ENCODE data around the gene PSMB10. TPM values are rescaled to one million over a fixed set of nuclear protein-coding genes. Genes with fewer than 3 reads are reported as not detected.

PSMB10 gene
- total RNA-seq, 1 donor from 2014 or later: 35.8 TPM

DNA sequence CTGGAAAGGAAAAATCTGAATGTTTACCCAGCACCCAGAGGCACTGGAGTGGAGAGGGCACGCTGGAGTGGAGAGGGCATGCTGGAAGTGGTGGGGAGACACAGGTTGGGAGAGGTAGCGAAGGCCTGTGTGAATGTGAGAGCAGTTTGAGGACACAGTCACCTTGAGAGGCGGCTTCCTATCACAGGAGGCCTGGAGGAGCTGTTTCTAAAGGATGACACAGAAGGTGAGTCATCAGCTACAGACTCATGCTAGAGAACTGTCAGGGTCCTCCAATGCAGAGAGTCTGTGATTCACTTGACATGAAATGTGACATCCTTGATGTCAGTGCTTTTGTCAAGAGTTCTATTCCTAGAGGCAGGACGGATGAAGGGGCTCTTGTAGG is 18.8 kb downstream of the PSMB10 start:
- Histone ChIP-seq H4K20me1 (ENCODE audit: insufficient read depth, low read length) (peaks cover 77% of the 10 kb centered on the region), H3K27me3 (ENCODE audit: insufficient read depth, low read length) (no peaks in the 10 kb centered on the region), H2AFZ (ENCODE audit: low read depth, low read length) (no peak overlapping the region), H3K79me2 (ENCODE audit: insufficient read depth, low read length) (peaks cover 29% of the 10 kb centered on the region), H3K27ac (ENCODE audit: low read depth, low read length) (peak overlapping the region; percentile 38), H3K9me3 (ENCODE audit: insufficient read depth, low read depth, low read length) (no peaks in the 10 kb centered on the region), H3K4me2 (ENCODE audit: low read length) (peak overlapping the region; percentile 42), H3K36me3 (ENCODE audit: insufficient read depth, low read length) (no peaks in the 10 kb centered on the region), H3K9ac (ENCODE audit: low read length) (peak overlapping the region; percentile 47), H3K4me1 (ENCODE audit: insufficient read depth, low read length) (peaks cover 18% of the 10 kb centered on the region), H3K4me3 (ENCODE audit: insufficient read depth, low read depth, low read length) (no peak overlapping the region)
- TF ChIP-seq, protein P1, sequence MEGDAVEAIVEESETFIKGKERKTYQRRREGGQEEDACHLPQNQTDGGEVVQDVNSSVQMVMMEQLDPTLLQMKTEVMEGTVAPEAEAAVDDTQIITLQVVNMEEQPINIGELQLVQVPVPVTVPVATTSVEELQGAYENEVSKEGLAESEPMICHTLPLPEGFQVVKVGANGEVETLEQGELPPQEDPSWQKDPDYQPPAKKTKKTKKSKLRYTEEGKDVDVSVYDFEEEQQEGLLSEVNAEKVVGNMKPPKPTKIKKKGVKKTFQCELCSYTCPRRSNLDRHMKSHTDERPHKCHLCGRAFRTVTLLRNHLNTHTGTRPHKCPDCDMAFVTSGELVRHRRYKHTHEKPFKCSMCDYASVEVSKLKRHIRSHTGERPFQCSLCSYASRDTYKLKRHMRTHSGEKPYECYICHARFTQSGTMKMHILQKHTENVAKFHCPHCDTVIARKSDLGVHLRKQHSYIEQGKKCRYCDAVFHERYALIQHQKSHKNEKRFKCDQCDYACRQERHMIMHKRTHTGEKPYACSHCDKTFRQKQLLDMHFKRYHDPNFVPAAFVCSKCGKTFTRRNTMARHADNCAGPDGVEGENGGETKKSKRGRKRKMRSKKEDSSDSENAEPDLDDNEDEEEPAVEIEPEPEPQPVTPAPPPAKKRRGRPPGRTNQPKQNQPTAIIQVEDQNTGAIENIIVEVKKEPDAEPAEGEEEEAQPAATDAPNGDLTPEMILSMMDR (IDR thresholded peaks at IDR 0.05; ENCODE audit: insufficient read depth, low read depth, low read length): no peak
- no peak for TF ChIP-seq EZH2 (IDR thresholded peaks at IDR 0.05; ENCODE audit: insufficient read depth, low read length)
- H3K36me3 Mint-ChIP-seq (ENCODE audit: low read depth, unreplicated experiment): peaks cover 8% of the 10 kb centered on the region
- H3K4me1 Mint-ChIP-seq (ENCODE audit: low read depth, unreplicated experiment): peaks cover 39% of the 10 kb centered on the region
- H3K27me3 Mint-ChIP-seq (ENCODE audit: low read depth, unreplicated experiment): no peaks in the 10 kb centered on the region
- H3K27ac Mint-ChIP-seq (ENCODE audit: unreplicated experiment): peak overlapping the region; percentile 60
- FAIRE-seq: peak; percentile 98
- H3K9me3 Mint-ChIP-seq (ENCODE audit: unreplicated experiment): no peaks in the 10 kb centered on the region
- peak; percentile 72 for DNase-seq (ENCODE audit: low read depth)
- peak overlapping the region; percentile 31 for H3K4me3 Mint-ChIP-seq (ENCODE audit: unreplicated experiment)

DNA sequence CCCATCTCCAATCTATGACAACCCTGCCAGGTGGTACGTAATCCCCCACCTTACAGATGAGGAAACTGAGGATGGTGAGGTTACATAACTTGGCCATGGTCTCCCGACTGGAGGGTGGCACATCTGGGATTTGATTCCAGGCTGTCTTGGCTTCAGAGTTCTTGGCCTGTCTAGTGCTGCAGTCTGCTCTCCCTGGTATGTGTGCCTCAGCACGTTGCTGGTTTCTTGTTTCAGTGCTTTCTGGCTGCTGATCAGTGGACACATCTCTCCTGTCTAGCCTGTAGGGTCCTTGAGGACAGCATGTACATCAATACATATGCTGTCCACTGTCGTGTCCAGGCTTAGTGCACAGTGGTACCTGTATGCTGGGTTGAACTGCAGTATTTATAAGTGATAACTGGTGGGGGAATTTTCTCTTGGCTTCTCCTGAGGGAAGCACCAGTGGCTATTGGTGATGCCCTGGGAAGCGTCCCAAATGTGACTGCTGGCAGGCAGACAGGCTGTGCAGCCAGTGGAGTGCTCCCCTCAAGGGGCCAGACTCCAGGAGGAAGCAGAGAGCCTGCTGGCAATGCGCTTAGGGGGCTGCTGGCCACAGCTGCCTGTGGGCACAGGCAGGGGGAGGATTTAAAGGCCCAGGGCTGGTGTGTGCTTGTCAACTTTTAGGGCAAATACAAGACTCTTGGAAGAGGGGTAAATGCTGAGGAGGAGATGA is 19.4 kb downstream of the PSMB10 start:
- Histone ChIP-seq H3K79me2 (ENCODE audit: insufficient read depth, low read length) (peaks cover 29% of the 10 kb centered on the region), H3K4me3 (ENCODE audit: insufficient read depth, low read depth, low read length) (no peak overlapping the region), H3K27ac (ENCODE audit: low read depth, low read length) (peak overlapping the region; percentile 32), H3K4me1 (ENCODE audit: insufficient read depth, low read length) (peaks cover 18% of the 10 kb centered on the region), H3K4me2 (ENCODE audit: low read length) (peak overlapping the region; percentile 42), H3K36me3 (ENCODE audit: insufficient read depth, low read length) (no peaks in the 10 kb centered on the region), H2AFZ (ENCODE audit: low read depth, low read length) (no peak overlapping the region), H4K20me1 (ENCODE audit: insufficient read depth, low read length) (peaks cover 72% of the 10 kb centered on the region), H3K9me3 (ENCODE audit: insufficient read depth, low read depth, low read length) (no peaks in the 10 kb centered on the region), H3K27me3 (ENCODE audit: insufficient read depth, low read length) (no peaks in the 10 kb centered on the region), H3K9ac (ENCODE audit: low read length) (peak overlapping the region; percentile 47)
- TF ChIP-seq EZH2 (IDR thresholded peaks at IDR 0.05; ENCODE audit: insufficient read depth, low read length): no peak
- TF ChIP-seq, protein P1 (IDR thresholded peaks at IDR 0.05; ENCODE audit: insufficient read depth, low read depth, low read length): no peak
- H3K36me3 Mint-ChIP-seq (ENCODE audit: low read depth, unreplicated experiment): peaks cover 8% of the 10 kb centered on the region
- H3K4me3 Mint-ChIP-seq (ENCODE audit: unreplicated experiment): peak overlapping the region; percentile 31
- no peak for FAIRE-seq
- no peak for DNase-seq (ENCODE audit: low read depth)
- H3K27me3 Mint-ChIP-seq (ENCODE audit: low read depth, unreplicated experiment): no peaks in the 10 kb centered on the region
- H3K27ac Mint-ChIP-seq (ENCODE audit: unreplicated experiment): peak overlapping the region; percentile 60
- H3K9me3 Mint-ChIP-seq (ENCODE audit: unreplicated experiment): no peaks in the 10 kb centered on the region
- peaks cover 37% of the 10 kb centered on the region for H3K4me1 Mint-ChIP-seq (ENCODE audit: low read depth, unreplicated experiment)
